ENCODE results near the gene CCDC6. TPM values are rescaled to one million over a fixed set of nuclear protein-coding genes. Genes with fewer than 3 reads are reported as not detected.

Gene CCDC6
- total and polyA plus RNA-seq, 2 of the 8 experiments (the other 6 are each of a cell fraction or from before 2014, with no cell fraction given) = 42.2 to 74.4 TPM

DNA sequence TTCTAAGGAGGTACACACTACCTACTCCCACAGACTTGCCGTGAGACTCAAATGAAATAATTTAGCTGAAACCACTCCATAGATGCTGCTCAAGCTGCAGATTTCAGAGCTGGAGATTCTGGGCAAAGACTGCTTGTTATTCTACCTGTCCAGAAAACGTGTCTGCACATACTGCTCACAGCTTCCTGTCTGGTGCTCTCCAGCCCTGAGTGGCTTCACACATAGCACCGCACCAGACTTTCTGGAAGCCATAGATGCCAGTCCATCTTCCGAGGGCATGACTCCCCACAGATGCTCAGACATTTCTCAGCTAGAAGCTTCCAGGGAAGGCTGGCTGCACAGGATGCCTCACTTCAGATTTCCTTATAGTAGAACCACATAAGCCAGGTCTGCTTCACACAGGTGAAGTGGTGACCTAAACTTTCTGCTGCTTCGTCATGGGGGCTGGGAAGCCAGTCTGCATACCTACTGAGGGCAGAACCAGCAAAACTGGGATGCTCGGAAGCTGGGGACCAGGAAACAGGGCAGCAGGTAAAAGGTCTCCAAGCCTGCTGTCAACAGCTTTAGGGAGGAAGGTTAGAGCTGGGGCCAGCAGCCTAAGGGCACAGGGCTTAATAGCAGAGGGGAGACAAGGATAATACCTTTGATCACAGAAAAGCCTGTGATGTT lies 18.2 kb downstream of the CCDC6 start:
- Histone ChIP-seq H3K27me3 (replicated peaks in 1 of 4; ENCODE audit: control insufficient read depth in 3 of 4, extremely low read depth in 1 of 4, insufficient read depth in 3 of 4, low read length in 3 of 4) (no peaks in the 10 kb centered on the region), H3K79me2 (ENCODE audit: control insufficient read depth in 1 of 2, insufficient read depth in 2 of 2, low read length in 2 of 2) (peaks cover 29 to 98% of the 10 kb centered on the region in 2 experiments), H4K5ac (ENCODE audit: insufficient read length, low read depth, low read length) (no peak overlapping the region), H4K20me1 (replicated peaks in 1 of 2; ENCODE audit: control insufficient read depth in 1 of 2, insufficient read depth in 2 of 2, low read length in 2 of 2) (peaks cover 21 to 29% of the 10 kb centered on the region in 2 experiments), H2BK15ac (ENCODE audit: low read length) (no peak overlapping the region), H3K9ac (replicated peaks in 1 of 4; ENCODE audit: extremely low read depth in 1 of 4, low read depth in 3 of 4, low read length in 3 of 4) (no peak overlapping the region), H2BK5ac (ENCODE audit: low read depth, low read length) (no peak overlapping the region; the same call in 1 of the 2 replicates), H2BK120ac (replicated peaks; ENCODE audit: low read depth, low read length) (no peak overlapping the region), H2BK12ac (ENCODE audit: low read depth, low read length) (no peak overlapping the region), H3K9me3 (ENCODE audit: insufficient read depth in 2 of 2, low read depth in 1 of 2, low read length in 1 of 2) (no peaks in the 10 kb centered on the region), H2BK20ac (ENCODE audit: low read length) (no peak overlapping the region), H3K56ac (replicated peaks; ENCODE audit: insufficient read length, low read depth, low read length) (no peak overlapping the region), H3K23ac (ENCODE audit: insufficient read length) (no peak overlapping the region), H3K27ac (ENCODE audit: low read depth, low read length) (no peak overlapping the region), H3K23me2 (ENCODE audit: low read depth, low read length) (no peaks in the 10 kb centered on the region), H3K36me3 (ENCODE audit: control insufficient read depth in 2 of 4, insufficient read depth in 4 of 4, low read length in 3 of 4) (peaks cover 0 to 5% (median 0%) of the 10 kb centered on the region in 4 experiments; a peak in 4 of 8 replicates), H3K4ac (replicated peaks; ENCODE audit: insufficient read length, low read depth, low read length) (no peak overlapping the region), H2AFZ (ENCODE audit: low read length) (no peak overlapping the region), H4K8ac (ENCODE audit: extremely low read depth, insufficient read depth, low read length) (0 out of 2 replicates have a peak overlapping the region, but pooled peaks have one; percentile 5), H4K91ac (replicated peaks; ENCODE audit: insufficient read length, low read length) (no peak overlapping the region), H3K79me1 (ENCODE audit: low read depth, low read length) (peaks cover 11% of the 10 kb centered on the region), H3K4me1 (replicated peaks in 1 of 4; ENCODE audit: control insufficient read depth in 3 of 4, insufficient read depth in 4 of 4, low read length in 3 of 4) (peaks cover 0 to 18% (median 10%) of the 10 kb centered on the region in 4 experiments; a peak in 5 of 7 replicates), H3K4me2 (ENCODE audit: insufficient read depth in 1 of 2, low read depth in 2 of 2, low read length in 2 of 2) (no peak overlapping the region), H2AK5ac (ENCODE audit: low read depth, low read length) (no peak overlapping the region), H3K4me3 (ENCODE audit: extremely low read depth in 1 of 4, insufficient read depth in 2 of 4, low read depth in 3 of 4, low read length in 4 of 4) (no peak overlapping the region), H3K14ac (ENCODE audit: insufficient read length) (no peak overlapping the region), H3K18ac (ENCODE audit: extremely low read depth, low read length) (no peak overlapping the region; the same call in 1 of the 2 replicates)
- POLR2A ChIA-PET (ENCODE audit: partially characterized antibody) = interaction anchor here (1.3 to 9.7 kb wide), 2 partner anchors 12 to 17 kb away, joined by 3 to 90 read pairs; partner anchors contain the start of gene CCDC6
- 77% methylated on average over 6 of the region's 6 CpGs; no CpG with 5 or more reads in 1 of the 2 experiments for WGBS, 2 experiments (ENCODE audit: extremely low coverage in 1 of 2, insufficient coverage in 1 of 2, insufficient read length in 1 of 2, insufficient replicate concordance in 2 of 2, low coverage in 1 of 2, low lambda C conversion rate in 2 of 2, missing lambda C conversion rate in 1 of 2)
- CTCF ChIA-PET (ENCODE audit: partially characterized antibody) = interaction anchor here (1.1 to 2.5 kb wide), 9 partner anchors 9 to 262 kb away, joined by 3 to 17 read pairs (median 4); partner anchors contain the start of gene CCDC6
- no peak for DNase-seq (ENCODE audit: low read depth in 1 of 2, low spot score in 2 of 2)
- FAIRE-seq = no peak
- no peak for TF ChIP-seq KDM1A (IDR thresholded peaks at IDR 0.05; ENCODE audit: borderline replicate concordance, low read length)
- TF ChIP-seq CHD2 (IDR thresholded peaks at IDR 0.05; ENCODE audit: low read length) = no peak
- TF ChIP-seq PHF8 (conservative IDR thresholded peaks at IDR 0.05; ENCODE audit: low read depth, low read length) = no peak
- TF ChIP-seq EZH2 (IDR thresholded peaks at IDR 0.05; ENCODE audit: low read depth, low read length, severe bottlenecking) = no peak

All from H1 (cell line).